Uterus (tissue), 4 donors: ENCODE results near the gene ISYNA1. TPM values are rescaled to one million over a fixed set of nuclear protein-coding genes. Genes with fewer than 3 reads are reported as not detected.
A peak's percentile ranks its signal among the peaks of the same experiment; 100 is the strongest.

Experiments
- DNase-seq, 2 donors: peaks; one replicate each; pipeline ENCODE4 v3.0.0-alpha.2; 2019 to 2020
- H3K27ac ChIP-seq, 2 donors: fragments of 200-600 bp; sonication (generic); 1 replicate in 1 of 2; 2 replicates in 1 of 2; pipeline ENCODE4 v1.5.1; 2016 to 2018
- H3K27me3 ChIP-seq, 2 donors: fragments of 200-600 bp; sonication (generic); one replicate each; pipeline ENCODE4 v1.5.1; 2018 to 2019; ENCODE audit warnings: control low read depth in 1 of 2
- H3K36me3 ChIP-seq, 2 donors: fragments of 200-600 bp; sonication (generic); one replicate each; pipeline ENCODE4 v1.5.1; 2019; ENCODE audit warnings: control low read depth in 1 of 2
- H3K4me1 ChIP-seq, 2 donors: fragments of 200-600 bp; sonication (generic); one replicate each; pipeline ENCODE4 v1.5.1; 2018 to 2019; ENCODE audit warnings: control low read depth in 1 of 2
- H3K4me3 ChIP-seq, 2 donors: fragments of 200-600 bp; sonication (generic); 1 replicate in 1 of 2; 2 replicates in 1 of 2; pipeline ENCODE4 v1.5.1; 2018 to 2019; ENCODE audit warnings: mild to moderate bottlenecking in 1 of 2
- H3K9me3 ChIP-seq, 2 donors: fragments of 200-600 bp; sonication (generic); one replicate each; pipeline ENCODE4 v1.5.1; 2019; ENCODE audit warnings: control low read depth in 1 of 2
- CTCF ChIP-seq, 4 experiments: fragments of 200-600 bp in 2 of 4; fragments of 450-650 bp in 2 of 4; sonication (generic) in 2 of 4; IDR thresholded peaks; one replicate each; pipeline ENCODE4 v1.5.1; 2016 to 2019; ENCODE audit warnings: antibody characterized with exemption in 4 of 4, mild to moderate bottlenecking in 2 of 4, moderate library complexity in 1 of 4
- POLR2A ChIP-seq, 2 donors: fragments of 450-650 bp; IDR thresholded peaks; one replicate each; pipeline ENCODE4 v1.6.1; 2016; ENCODE audit warnings: antibody characterized with exemption in 2 of 2, mild to moderate bottlenecking in 1 of 2, moderate library complexity in 1 of 2
- intact Hi-C: fragments of 100-400 bp; cut with DNase I; formaldehyde crosslinking; loops from one replicate; pipeline ENCODE4 v1.15.1; 2023; ENCODE audit warnings: low total_unique reads
- total RNA-seq, 4 donors: library from RNA; depleted of rRNA in 3 of 4; stranded (reverse); fragments of >200 nt in 3 of 4; gene quantifications; one replicate each; pipeline versions ENCODE4 v1.1.0 to v1.2.4, GENCODE V29; 2014 to 2023
- donor health status: DM: yes; HTN: yes; CAD: no.

The ISYNA1 gene
- total RNA-seq, 4 donors from 2014 or later: 56.8 to 152 (median 106) TPM

DNA sequence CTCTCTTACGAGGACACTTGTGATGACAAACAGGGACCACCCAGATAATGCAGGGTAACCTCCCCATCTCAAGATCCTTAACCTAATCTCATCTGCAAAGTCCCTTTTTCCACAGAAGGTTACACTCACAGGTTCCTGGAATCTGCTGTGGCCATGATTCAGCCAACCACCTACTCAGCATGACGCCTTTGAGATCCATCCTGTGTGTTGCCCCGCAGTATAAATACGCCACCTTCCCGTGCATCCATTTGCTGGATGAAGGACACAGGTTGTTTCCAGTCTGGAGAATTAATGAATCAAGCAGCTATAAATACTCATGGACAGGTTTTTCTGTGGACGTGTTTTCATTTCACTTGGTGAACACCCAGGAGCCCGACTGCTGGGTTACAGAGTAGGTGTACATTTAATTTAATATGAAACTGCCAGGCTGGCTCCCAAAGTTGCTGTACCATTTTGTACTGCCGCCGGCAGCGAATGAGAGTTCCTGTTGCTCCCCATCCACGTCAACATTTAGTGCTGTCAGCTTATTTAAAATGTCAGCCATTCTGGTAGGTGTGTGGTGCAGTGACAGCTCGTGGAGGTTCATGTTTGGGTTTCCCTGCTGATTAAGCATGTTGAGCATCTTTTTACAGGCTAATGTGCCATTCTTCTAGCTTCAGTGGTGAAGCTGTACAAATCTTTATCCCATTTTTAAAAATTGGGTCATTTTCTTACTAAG lies 43.7 kb upstream of the ISYNA1 start:
- H3K36me3 ChIP-seq: no peaks in the 10 kb centered on the region
- no peak for DNase-seq
- H3K27me3 ChIP-seq: no peaks in the 10 kb centered on the region
- H3K4me1 ChIP-seq: peaks cover 0 to 8% of the 10 kb centered on the region in 2 donors
- H3K4me3 ChIP-seq: no peak overlapping the region
- H3K9me3 ChIP-seq: no peaks in the 10 kb centered on the region
- intact Hi-C loops: no loop called here
- no peak for TF ChIP-seq POLR2A (IDR thresholded peaks at IDR 0.05)
- TF ChIP-seq CTCF (IDR thresholded peaks at IDR 0.05): no peak
- no peak overlapping the region for H3K27ac ChIP-seq

DNA sequence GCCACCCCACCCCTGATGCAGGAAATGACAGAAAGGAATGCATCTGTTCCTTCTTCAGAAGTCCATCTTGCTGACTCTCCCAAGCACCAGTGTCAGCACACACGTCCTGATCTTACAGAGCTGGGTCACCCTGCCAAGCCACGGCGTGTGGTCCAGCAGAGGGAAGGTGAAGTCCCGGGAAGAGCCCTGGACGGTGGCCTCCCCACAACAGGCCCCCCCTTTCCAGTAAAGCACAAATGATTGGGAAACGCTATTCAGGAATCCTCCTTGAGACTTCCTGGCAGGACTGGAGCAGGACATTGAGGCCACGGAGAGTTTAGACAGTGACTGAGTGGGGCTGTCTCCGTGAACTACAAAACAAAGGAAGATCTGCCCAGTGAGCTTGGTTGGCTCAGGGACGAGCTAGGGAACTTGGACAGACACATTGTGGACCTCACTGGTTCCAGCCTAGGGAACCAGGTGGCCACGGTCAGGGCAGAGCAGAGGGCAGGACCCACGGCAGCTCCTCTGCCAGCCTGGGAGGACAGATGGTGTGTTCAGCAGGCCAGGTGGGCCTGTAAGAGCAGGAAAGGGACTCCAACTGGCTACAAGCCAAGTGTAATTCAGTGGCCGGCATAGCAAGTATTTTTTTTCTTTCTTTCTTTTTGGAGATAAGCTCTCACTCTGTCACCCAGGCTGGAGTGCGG lies 42.2 kb upstream of the ISYNA1 start:
- intact Hi-C loops: no loop called here
- no peak for TF ChIP-seq POLR2A (IDR thresholded peaks at IDR 0.05)
- H3K4me1 ChIP-seq: peaks cover 0 to 8% of the 10 kb centered on the region in 2 donors
- no peaks in the 10 kb centered on the region for H3K36me3 ChIP-seq
- peak overlapping the region; percentile 72 to 75 for H3K27ac ChIP-seq
- no peak overlapping the region for H3K4me3 ChIP-seq
- DNase-seq: peak; percentile 78 to 83
- no peaks in the 10 kb centered on the region for H3K9me3 ChIP-seq
- H3K27me3 ChIP-seq: no peaks in the 10 kb centered on the region

- peak; percentile 78 to 84 for DNase-seq
- H3K4me3 ChIP-seq: no peak overlapping the region
- H3K9me3 ChIP-seq: no peaks in the 10 kb centered on the region
- H3K27ac ChIP-seq: peak overlapping the region; percentile 75 to 78
- TF ChIP-seq CTCF (IDR thresholded peaks at IDR 0.05): no peak
- TF ChIP-seq POLR2A (IDR thresholded peaks at IDR 0.05): no peak
- H3K27me3 ChIP-seq: no peaks in the 10 kb centered on the region
- peaks cover 0 to 8% of the 10 kb centered on the region in 2 donors for H3K4me1 ChIP-seq
- intact Hi-C loops: no loop called here
- no peaks in the 10 kb centered on the region for H3K36me3 ChIP-seq
Measured at GRCh38 chr19:18478545-18479311, 40.8 kb upstream of the ISYNA1 start.

DNA sequence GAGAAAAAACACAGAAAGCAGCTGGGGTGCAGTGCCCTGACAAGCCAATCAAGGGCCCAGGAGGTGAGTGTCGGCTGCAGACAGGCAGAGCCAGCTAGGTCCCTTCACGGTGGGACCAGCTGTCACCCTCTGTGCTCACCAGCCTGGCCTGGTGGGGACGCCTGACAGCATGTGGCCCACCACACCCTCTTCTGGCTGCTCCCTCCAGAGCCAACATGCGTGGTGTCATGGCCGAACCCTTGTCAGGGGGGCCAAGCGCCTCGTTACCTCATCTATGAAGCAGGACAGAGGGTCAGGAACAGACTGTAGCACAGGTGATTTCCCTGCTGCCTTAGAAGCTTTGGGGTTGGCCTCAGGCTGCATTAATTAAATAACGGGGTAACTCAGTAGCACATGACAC lies 40.0 kb upstream of the ISYNA1 start:
- TF ChIP-seq CTCF (IDR thresholded peaks at IDR 0.05) (no peak), POLR2A (IDR thresholded peaks at IDR 0.05) (no peak)
- intact Hi-C loops: no loop called here
- Histone ChIP-seq H3K27ac (peak overlapping the region; percentile 75 to 78), H3K36me3 (no peaks in the 10 kb centered on the region), H3K9me3 (no peaks in the 10 kb centered on the region), H3K27me3 (no peaks in the 10 kb centered on the region), H3K4me3 (no peak overlapping the region), H3K4me1 (peaks cover 0 to 8% of the 10 kb centered on the region in 2 donors)
- DNase-seq: no peak

GRCh38 chr19:18477042-18477779 lies 39.3 kb upstream of the ISYNA1 start:
- DNase-seq: no peak
- no peaks in the 10 kb centered on the region for H3K27me3 ChIP-seq
- intact Hi-C loops: no loop called here
- TF ChIP-seq POLR2A (IDR thresholded peaks at IDR 0.05) (no peak), CTCF (IDR thresholded peaks at IDR 0.05) (no peak)
- no peak overlapping the region for H3K27ac ChIP-seq
- H3K4me3 ChIP-seq: no peak overlapping the region
- no peaks in the 10 kb centered on the region for H3K36me3 ChIP-seq
- H3K9me3 ChIP-seq: no peaks in the 10 kb centered on the region
- peaks cover 0 to 8% of the 10 kb centered on the region in 2 donors for H3K4me1 ChIP-seq
